GM18499 (cell line): ENCODE results near the gene ATF2.
"Not testable (repeated sequence)": the region's sequence is repeated elsewhere in the genome, so short reads cannot be mapped to it uniquely, and the experiment has no call there.

Source experiments
- ATAC-seq: cut with Tn5 transposase; IDR thresholded peaks from one replicate; pipeline ENCODE4 v1.9.1; 2021; ENCODE audit warnings: moderate number of reproducible peaks; ENCODE audit not compliant: insufficient read depth, unreplicated experiment

ATF2 gene

DNA sequence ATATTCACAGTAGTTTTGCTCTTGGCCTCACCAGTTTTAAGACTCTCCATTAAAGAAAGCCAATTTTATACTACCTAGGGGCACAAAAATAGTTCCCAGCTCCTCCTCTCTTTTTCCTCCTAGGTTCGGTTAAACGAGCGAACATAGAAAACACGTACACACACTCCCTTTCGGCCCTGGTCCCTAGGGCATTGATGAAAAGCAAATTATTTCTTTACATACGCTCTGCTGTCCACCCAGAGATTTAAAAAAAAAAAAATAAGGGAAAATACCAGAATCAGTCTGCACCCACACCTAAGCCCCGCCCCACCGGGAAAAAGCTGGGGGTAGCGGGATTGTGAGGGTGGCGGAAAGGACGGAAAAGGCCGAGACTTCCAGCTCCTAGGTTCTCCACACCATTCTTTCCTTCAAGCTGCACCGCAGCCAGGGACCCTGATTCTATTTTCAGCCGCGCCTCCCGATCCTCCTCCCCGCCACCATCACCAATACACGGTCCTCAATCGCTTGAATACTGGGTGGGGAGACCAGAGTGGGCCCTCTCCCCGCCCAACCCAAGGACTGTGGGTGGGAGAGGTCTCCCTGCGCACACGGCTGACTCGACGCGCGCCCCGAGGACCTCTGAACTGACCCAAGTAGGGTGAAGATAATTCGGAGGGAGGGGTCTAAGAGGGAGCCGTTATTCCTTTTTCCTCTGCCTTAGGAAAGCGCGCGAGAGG, 769 bp downstream of the ATF2 start:
- no peak for ATAC-seq

GRCh38 chr2:175166216-175166824, 1.7 kb downstream of the ATF2 start:
- no peak for ATAC-seq

DNA sequence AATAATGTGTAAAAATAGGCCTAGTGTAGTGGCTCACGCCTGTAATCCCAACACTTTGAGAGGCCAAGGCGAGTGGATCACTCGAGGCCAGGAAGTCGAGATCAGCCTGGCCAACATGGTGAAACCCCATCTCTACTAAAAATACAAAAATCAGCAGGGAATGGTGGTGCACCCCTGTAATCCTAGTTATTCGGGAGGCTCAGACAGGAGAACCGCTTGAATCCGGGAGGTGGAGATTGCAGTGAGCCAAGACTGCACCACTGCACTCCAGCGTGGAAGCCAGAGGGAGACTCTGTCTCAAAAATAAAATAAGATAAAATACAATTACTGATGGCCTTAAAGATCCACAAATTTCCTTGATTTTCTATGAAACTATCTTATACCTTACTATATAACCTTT, 3.8 kb downstream of the ATF2 start:
- no peak for ATAC-seq

DNA sequence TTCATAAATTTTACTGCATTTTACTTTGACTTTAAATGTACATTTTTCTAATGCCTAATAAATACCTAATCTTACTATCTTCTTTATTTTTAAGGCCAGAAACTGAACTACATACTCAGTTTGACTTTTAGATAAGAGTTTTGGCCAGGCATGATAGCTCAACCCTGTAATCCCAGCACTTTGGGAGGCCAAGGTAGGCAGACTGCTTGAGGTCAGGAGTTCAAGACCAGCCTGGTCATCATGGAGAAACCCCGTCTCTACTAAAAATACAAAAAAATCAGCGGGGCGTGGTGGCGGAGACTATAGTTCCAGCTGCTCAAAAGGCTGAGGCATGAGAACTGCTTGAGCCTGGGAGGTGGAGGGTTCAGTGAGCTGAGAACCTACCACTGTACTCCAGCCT, 9.1 kb downstream of the ATF2 start:
- no peak for ATAC-seq

DNA sequence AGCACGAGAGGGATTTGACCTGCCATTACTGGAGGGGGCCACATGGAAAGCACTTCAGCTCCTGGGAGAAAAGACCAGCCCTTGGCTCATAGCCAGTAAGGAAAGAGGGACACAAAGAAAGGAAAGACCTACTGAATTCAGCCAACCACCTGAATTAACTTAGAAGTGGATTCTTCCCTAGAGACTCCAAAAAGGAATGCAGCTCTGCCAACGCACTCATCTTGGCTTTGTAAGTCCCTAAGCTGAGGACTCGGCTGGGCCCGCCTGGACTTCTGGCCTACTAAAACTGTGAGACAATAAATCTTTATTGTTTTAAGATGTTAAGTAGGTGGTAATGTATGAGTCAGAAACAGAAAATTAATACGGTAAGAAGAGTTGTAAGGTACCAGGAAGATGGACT, 11.5 kb downstream of the ATF2 start:
- ATAC-seq = no peak

DNA sequence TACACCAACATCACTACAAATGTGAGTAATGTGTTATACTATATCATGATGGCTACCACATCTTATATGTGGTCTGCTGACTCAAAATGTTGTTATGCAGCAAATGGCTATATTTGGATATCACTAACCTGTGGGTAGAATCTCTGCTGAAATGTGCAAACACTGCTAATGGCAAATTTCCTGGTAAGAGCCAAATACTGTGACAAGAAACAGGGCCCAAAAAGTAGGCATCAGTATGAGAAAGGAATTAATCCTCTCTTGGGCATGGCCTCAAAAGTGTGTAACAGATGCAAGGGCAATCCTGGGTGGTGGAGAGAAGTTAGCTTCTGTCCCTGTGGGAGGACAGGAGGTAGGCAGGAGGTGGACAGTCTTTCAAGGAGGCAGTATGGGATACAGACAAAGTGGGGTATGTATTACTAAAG, 13.3 kb downstream of the ATF2 start:
- peak; percentile 88 for ATAC-seq

GRCh38 chr2:175152242-175152641, 15.8 kb downstream of the ATF2 start:
- peak; percentile 76 for ATAC-seq

DNA sequence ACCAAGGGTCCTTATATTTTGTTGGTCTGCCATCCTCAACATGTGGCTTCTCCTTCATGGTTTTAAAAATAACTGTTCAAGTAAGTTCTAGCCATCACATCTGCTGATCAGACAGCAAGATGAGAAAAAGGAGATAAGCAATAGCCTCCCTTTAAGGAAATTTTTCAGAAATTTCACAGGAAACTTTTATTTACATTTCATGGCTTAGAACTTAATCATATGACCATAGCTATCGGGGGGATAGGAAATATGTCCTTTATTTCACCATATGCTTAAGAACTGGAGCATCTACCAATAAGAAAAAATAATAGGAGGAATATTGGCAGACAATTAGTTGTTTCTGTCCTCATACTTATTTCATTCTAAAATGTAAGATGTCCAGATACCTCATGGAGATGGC, 16.2 kb downstream of the ATF2 start:
- no peak for ATAC-seq

- ATAC-seq = no peak
Measured at GRCh38 chr2:175147186-175147585, 20.8 kb downstream of the ATF2 start.

DNA sequence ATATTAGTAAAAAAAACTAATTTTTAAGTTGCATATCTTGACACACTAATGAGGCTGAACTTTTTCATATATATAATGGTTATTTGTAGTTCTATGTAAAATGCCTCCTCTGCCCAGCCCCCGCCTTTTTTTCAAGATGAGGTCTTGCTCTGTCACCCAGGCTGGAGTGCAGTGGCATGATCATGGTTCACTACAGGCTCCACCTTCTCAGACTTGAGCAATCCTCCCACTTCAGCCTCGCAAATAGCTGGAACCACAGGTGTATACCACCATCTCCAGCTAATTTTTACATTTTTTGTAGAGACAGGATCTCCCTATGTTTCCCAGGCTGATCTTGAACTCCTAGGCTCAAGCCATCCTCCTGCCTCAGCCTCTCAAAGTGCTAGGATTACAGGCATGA, 24.3 kb downstream of the ATF2 start:
- no peak for ATAC-seq

- ATAC-seq = no peak
Measured at GRCh38 chr2:175143191-175143590, 24.8 kb downstream of the ATF2 start.

DNA sequence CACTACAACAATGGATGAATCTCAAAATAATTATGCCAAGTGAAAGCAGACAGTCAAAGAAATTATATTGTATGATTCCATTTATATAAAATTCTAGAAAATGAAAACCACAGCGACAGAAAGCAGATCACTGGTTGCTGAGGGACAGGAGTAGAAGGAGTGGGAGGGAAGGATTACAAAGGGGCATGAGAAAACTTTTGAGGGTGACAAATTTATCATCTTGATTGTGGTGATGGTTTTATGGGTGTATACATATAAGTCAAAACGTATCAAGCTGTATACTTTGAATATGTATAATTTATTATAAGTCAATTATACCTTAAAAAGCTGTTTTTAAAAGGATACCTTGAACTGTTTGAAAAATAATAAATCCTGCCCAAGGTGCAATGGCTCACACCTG, 27.7 kb downstream of the ATF2 start:
- no peak for ATAC-seq

- ATAC-seq = no peak
Measured at GRCh38 chr2:175137793-175138192, 30.2 kb downstream of the ATF2 start.

DNA sequence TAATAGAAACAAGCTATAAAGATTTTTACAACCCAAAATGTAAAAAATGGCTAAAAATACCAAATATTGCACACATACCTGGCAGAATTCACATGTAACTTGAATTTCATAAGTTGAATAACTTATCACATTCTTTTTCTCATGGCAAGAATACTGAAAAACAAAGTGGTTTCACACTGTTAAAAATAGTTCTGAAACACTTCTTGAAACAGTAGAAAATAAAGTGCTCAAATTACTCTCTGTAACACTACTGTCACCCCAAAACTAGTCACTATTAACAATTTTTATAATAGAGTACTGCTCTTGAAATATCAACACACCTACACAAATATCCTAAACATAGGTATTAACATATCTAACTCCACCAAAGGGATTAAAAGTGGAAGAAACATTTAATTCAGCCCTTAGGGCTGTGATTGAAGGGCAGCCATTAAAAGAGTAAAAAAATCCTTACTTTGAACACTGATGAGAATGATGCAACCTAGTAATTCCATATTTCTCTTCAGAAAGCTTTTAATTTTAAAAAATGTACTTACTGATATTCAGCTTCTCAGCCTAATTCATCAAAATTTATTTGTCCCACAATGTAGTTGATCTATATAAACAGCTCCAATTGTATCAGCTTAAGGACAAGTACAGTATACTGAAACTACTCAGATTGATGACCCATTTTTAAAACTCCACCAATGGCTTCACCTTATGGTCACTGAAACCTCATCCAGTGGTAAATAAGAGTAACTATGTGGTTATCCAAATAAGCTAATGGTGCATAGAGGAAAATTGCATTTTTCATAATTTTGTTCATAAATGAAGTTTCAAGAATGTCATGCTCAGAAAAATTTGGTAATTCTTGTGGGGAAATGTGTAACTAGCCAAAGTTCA, 31.4 kb downstream of the ATF2 start:
- no peak for ATAC-seq

DNA sequence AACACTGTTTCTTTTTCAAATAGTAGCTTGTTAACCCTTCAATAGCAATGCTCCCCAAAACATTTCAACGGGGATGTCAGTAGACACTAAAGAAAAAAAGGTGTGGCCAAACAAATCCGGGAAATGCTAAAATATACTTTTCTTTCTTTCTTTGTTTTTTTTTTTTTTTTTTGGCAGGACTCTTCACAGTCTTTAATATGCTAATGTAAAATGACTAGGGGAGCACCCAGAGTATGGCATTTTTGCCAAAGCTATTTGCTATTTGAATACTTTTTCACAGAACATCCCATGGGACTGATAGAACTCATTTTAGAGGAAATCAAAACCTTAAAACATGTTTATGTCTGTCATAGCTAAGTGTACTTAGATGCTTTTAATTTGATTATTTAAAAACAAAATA, 32.1 kb downstream of the ATF2 start:
- ATAC-seq = no peak

DNA sequence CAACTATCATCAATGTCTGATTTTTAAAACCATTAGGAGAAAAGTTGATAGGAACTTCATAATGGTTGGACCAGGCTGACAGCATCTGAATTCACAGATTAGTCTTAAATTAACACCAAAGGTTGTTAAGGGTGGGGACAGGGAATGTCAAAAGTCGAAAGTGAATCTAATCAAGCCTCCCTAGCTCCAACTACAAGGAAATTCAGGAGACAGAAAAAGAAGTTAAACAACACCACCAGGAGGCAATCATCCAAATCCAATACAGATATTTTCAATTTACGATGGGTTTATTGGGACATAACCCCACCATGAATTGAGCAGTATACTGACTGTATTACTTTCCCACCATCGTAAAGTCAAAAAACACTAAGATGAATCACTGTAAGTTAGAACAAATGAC, 32.8 kb downstream of the ATF2 start:
- no peak for ATAC-seq

DNA sequence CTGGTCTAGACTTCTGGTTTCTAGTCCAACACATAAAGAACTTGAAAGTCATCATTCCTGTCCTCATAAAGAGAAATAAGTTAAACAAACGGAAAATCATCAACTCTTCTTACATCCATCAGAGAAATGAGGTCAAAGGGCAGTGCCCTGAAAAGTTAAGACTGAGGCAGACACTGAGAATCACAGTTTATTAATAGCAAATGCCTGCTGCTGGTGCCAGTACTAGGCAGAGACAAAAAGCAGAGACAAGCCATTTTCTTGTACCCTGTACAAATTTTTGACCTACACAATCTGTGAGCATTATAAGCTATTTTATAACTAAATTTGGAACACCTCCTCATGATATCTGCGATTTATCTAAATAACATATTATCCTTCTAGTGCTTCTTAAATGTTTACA, 36.8 kb downstream of the ATF2 start:
- no peak for ATAC-seq

DNA sequence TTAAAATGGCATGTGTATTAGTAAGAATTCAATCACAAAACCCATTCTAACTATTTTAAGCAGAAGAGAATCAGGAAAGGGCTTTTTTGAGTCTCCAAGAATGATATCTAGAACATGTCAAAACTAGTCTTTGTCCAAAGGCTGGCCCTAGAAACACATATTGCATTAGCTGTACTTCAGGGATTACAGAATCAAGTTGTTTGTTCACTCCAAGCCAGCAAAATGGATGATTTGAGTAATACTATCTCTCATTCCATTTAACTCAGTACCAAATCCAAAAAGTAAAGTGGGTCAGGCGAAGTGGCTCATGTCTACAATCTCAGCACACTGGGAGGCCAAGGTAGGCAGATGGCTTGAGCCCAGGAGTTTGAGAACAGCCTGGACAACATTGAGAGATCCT, 41.3 kb downstream of the ATF2 start:
- no peak for ATAC-seq

DNA sequence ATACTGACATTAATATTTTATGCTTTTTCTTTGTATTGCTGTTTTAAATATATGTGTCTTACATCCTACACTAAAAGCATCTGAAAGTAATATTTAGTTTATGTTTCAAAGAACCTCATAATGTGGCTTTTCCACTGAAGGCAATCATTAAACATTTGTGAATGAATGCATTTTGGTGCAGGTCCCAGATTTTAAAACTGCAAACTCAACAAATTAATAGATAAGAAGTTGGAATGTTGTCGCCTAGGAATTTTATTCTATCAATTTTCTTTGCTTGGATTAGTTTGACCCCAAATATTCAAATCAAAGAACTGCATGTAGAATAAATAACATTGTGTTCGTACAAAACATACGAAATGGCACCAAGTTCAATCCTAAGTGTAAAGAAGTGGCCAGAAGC, 44.7 kb downstream of the ATF2 start:
- no peak for ATAC-seq

- no peak for ATAC-seq
Measured at GRCh38 chr2:175111200-175111657, 56.8 kb downstream of the ATF2 start.

- not testable (repeated sequence) for ATAC-seq
Measured at GRCh38 chr2:175108091-175108490, 59.9 kb downstream of the ATF2 start.
